Loucy (cell line): ENCODE data around the gene UNG.

Experiments
- H2AFZ ChIP-seq: fragments of 200-600 bp; sonication (generic); 2 replicates; pipeline ENCODE4 v1.6.0; 2016; ENCODE audit warnings: antibody characterized with exemption, mild to moderate bottlenecking, low read length, moderate library complexity
- H3F3A ChIP-seq: fragments of 200-600 bp; 2 replicates; pipeline ENCODE4 v1.6.0; 2016; ENCODE audit warnings: antibody characterized with exemption, low read depth, mild to moderate bottlenecking
- H3K27me3 ChIP-seq: fragments of 200-600 bp; sonication (generic); 2 replicates; pipeline ENCODE4 v1.6.1; 2014; ENCODE audit warnings: low read length, mild to moderate bottlenecking; ENCODE audit not compliant: insufficient read depth, poor library complexity, severe bottlenecking
- H3K36me3 ChIP-seq: fragments of 200-600 bp; sonication (generic); 2 replicates; pipeline ENCODE4 v1.6.1; 2016; ENCODE audit warnings: low read length; ENCODE audit not compliant: insufficient read depth
- H3K4me1 ChIP-seq: fragments of 200-600 bp; sonication (generic); 2 replicates; pipeline ENCODE4 v1.5.1; 2014; ENCODE audit warnings: low read length, mild to moderate bottlenecking; ENCODE audit not compliant: insufficient read depth, poor library complexity, severe bottlenecking
- H3K4me2 ChIP-seq: fragments of 200-600 bp; sonication (generic); 2 replicates; pipeline ENCODE4 v1.6.0; 2014; ENCODE audit warnings: antibody characterized with exemption, low read length, low read depth, mild to moderate bottlenecking; ENCODE audit not compliant: poor library complexity, severe bottlenecking
- H3K4me3 ChIP-seq: fragments of 200-600 bp; sonication (generic); 2 replicates; pipeline ENCODE4 v1.5.1; 2014; ENCODE audit warnings: low read length, mild to moderate bottlenecking, mixed read lengths; ENCODE audit not compliant: poor library complexity, severe bottlenecking
- H3K79me2 ChIP-seq: fragments of 200-600 bp; sonication (generic); 2 replicates; pipeline ENCODE4 v1.6.1; 2014; ENCODE audit warnings: low read length; ENCODE audit not compliant: insufficient read depth
- H3K9ac ChIP-seq: fragments of 200-600 bp; sonication (generic); 2 replicates; pipeline ENCODE4 v1.6.0; 2014; ENCODE audit warnings: mild to moderate bottlenecking, low read depth, low read length, moderate library complexity; ENCODE audit not compliant: poor library complexity, severe bottlenecking
- H3K9me2 ChIP-seq: fragments of 200-600 bp; sonication (generic); replicated peaks from 2 replicates; pipeline ENCODE4 v1.6.1; 2016; ENCODE audit warnings: low read depth, low read length, mixed read lengths
- H3K9me3 ChIP-seq: fragments of 200-600 bp; sonication (generic); 2 replicates; pipeline ENCODE4 v1.6.1; 2014; ENCODE audit warnings: mild to moderate bottlenecking, antibody characterized with exemption, low read length, low read depth; ENCODE audit not compliant: insufficient read depth
- H4K20me1 ChIP-seq: fragments of 200-600 bp; sonication (generic); 2 replicates; pipeline ENCODE4 v1.6.0; 2014; ENCODE audit warnings: antibody characterized with exemption, low read length, mild to moderate bottlenecking; ENCODE audit not compliant: insufficient read depth, poor library complexity, severe bottlenecking
- EZH2phosphoT487 ChIP-seq: fragments of 200-600 bp; IDR thresholded peaks from 2 replicates; pipeline ENCODE4 v1.6.1; 2018; ENCODE audit warnings: antibody characterized with exemption, mild to moderate bottlenecking, moderate library complexity, borderline replicate concordance
- TF ChIP-seq, protein P1 (sequence below): fragments of 200-600 bp; sonication (generic); conservative IDR thresholded peaks from 2 replicates; pipeline ENCODE4 v1.5.1; 2014; ENCODE audit warnings: mild to moderate bottlenecking, antibody characterized with exemption, low read length

UNG gene

GRCh38 chr12:109114644-109115043, 17.2 kb downstream of the UNG start:
- TF ChIP-seq, protein P1, sequence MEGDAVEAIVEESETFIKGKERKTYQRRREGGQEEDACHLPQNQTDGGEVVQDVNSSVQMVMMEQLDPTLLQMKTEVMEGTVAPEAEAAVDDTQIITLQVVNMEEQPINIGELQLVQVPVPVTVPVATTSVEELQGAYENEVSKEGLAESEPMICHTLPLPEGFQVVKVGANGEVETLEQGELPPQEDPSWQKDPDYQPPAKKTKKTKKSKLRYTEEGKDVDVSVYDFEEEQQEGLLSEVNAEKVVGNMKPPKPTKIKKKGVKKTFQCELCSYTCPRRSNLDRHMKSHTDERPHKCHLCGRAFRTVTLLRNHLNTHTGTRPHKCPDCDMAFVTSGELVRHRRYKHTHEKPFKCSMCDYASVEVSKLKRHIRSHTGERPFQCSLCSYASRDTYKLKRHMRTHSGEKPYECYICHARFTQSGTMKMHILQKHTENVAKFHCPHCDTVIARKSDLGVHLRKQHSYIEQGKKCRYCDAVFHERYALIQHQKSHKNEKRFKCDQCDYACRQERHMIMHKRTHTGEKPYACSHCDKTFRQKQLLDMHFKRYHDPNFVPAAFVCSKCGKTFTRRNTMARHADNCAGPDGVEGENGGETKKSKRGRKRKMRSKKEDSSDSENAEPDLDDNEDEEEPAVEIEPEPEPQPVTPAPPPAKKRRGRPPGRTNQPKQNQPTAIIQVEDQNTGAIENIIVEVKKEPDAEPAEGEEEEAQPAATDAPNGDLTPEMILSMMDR: no peak
- no peak for TF ChIP-seq EZH2phosphoT487

DNA sequence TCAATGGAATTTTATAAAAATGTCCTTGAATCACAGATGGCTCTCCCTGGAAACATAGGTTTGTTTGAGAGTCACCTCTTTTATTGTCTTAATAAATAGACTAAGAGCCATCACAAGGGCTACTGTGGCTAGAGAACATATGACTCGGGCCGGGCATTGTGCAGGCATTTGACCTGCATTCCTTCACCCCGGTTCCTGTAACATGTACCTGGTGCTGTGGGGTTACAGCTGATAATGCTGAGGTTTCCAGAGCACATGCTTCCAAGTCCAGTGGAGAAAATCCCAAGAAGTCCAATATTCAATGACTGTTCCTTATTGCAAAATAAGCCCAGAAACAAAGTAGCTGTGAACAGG, 18.0 kb downstream of the UNG start:
- H3K4me2 ChIP-seq: peak overlapping the region; percentile 12
- H3K4me1 ChIP-seq: peaks cover 15% of the 10 kb centered on the region
- H4K20me1 ChIP-seq: no peaks in the 10 kb centered on the region
- TF ChIP-seq, protein P1: no peak
- TF ChIP-seq EZH2phosphoT487: no peak
- no peak overlapping the region for H3K4me3 ChIP-seq
- no peaks in the 10 kb centered on the region for H3K27me3 ChIP-seq
- no peak overlapping the region for H3K9ac ChIP-seq
- H3K36me3 ChIP-seq: peaks cover 1% of the 10 kb centered on the region; the same call in 1 of the 2 replicates
- H3K9me2 ChIP-seq: no peaks in the 10 kb centered on the region
- no peaks in the 10 kb centered on the region for H3K79me2 ChIP-seq
- no peaks in the 10 kb centered on the region for H3K9me3 ChIP-seq
- no peaks in the 10 kb centered on the region for H3F3A ChIP-seq
- H2AFZ ChIP-seq: peak overlapping the region; percentile 50; the same call in 1 of the 2 replicates

More at GRCh38 chr12:109114644-109115043, 17.2 kb downstream of the UNG start:
- H3K9me3 ChIP-seq: no peaks in the 10 kb centered on the region
- no peak overlapping the region for H2AFZ ChIP-seq
- no peaks in the 10 kb centered on the region for H3F3A ChIP-seq
- no peak overlapping the region for H3K4me2 ChIP-seq
- peaks cover 15% of the 10 kb centered on the region for H3K4me1 ChIP-seq
- no peaks in the 10 kb centered on the region for H3K79me2 ChIP-seq
- no peaks in the 10 kb centered on the region for H4K20me1 ChIP-seq
- H3K27me3 ChIP-seq: no peaks in the 10 kb centered on the region
- H3K9ac ChIP-seq: no peak overlapping the region
- no peak overlapping the region for H3K4me3 ChIP-seq
- no peaks in the 10 kb centered on the region for H3K9me2 ChIP-seq
- H3K36me3 ChIP-seq: peaks cover 8% of the 10 kb centered on the region; the same call in 1 of the 2 replicates

DNA sequence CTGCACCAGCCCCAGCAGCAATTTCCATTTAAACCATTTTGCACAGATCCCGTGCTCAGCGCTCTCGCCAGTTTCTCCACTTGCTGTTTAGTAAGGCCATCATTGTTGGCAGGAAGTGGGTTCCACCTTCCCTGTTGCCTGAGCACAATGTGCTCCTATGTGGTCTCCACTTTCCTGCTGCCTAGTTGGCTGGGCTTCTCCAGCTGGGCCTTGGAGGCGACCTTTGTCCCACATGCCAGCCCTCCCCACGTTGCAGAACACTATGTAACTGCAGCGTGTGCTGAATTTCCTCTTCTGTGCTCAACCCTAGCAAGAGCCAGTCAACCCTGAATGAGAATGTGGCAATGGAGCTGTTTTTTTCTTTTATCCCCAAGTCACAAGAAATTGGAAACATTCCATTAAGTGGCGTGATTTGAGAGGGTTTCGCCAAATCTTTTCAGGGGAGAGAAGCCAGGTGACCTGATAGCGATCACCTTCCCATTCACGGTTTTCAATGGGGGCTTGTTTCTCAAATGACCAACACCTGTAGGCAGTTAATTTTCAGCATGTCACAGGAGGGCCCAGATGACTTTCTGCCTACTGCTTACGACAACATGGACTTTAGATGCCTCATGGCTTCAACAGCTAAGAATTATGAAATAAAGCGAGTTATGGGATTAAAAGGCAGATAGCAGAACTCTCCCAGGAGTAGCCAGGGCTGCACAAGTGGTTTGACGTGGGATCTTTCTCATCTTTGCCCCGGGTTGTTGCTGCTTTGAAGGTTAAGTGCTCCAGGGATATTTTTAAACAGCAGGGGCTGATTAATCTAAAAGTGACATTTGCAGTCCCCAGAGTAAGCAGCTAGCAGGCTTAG, 18.6 kb downstream of the UNG start, which contains the start of gene ACACB:
TSS of gene ACACB (plus strand) at position 830 of the 853 bp plus-strand sequence. CDS start 22,819 bp downstream, outside the sequence.
- Histone ChIP-seq H3K27me3 (no peaks in the 10 kb centered on the region), H3K4me3 (no peak within 1 kb of the TSS), H3K36me3 (no peaks in the 10 kb centered on the region), H3K79me2 (no peaks in the 10 kb centered on the region), H3K9me2 (no peaks in the 10 kb centered on the region), H3F3A (no peaks in the 10 kb centered on the region), H4K20me1 (no peaks in the 10 kb centered on the region), H3K4me1 (peaks cover 15% of the 10 kb centered on the region), H3K4me2 (peak within 1 kb of the TSS; percentile 12), H3K9me3 (no peaks in the 10 kb centered on the region), H3K9ac (no peak within 1 kb of the TSS), H2AFZ (peak within 1 kb of the TSS; percentile 50; the same call in 1 of the 2 replicates)
- no peak for TF ChIP-seq EZH2phosphoT487
- TF ChIP-seq, protein P1: no peak
